GM12801 (cell line): ENCODE data around the gene ZFR2.

Source experiments
- CTCF ChIP-seq: IDR thresholded peaks from one replicate; pipeline ENCODE4 v1.5.1; 2011; ENCODE audit warnings: control low read depth; ENCODE audit not compliant: insufficient read length; ENCODE audit errors: extremely low read depth

The ZFR2 gene

DNA sequence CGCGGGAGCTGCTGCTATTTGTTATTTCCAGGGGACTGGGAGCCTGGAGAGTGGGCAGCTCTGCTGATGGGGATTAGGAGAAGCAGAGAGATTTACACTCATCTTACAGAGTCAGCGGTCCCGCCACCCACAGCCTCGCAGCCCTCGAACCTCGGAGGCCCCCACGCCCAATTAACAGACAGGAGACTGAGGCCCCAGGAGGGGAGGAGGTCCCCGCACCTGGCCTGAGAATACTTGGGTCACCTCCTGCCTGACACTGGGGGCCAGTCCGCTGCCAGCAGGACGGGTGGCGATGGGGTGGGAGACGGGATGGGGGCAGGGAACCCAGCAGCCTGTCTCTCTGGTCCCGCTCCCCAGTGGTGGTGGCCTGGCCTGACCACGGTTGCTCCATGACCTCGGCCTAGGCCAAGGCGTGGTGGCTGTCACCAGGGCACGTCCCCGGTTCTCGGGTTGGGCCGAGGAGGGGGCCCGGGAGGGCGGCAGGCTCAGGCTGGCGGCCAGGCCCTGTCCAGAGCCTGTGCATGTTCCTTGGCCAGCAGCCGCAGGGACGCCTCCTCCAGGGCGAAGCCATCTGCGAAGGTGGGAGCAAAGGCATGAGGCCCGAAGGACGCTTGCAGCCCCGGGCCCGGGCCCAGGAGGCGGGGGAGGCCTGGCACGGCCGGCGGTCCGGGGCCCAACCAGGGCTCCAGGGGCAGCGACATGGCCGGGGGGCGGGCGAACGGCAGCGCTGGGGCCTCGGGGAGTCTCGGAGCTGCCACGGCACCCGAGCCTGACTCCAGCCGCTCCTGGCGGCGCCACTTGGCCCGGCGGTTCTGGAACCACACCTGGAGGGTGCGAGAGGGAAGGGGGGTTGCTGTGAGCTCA is 98.5 kb downstream of the ZFR2 start:
- TF ChIP-seq CTCF, result no peak

DNA sequence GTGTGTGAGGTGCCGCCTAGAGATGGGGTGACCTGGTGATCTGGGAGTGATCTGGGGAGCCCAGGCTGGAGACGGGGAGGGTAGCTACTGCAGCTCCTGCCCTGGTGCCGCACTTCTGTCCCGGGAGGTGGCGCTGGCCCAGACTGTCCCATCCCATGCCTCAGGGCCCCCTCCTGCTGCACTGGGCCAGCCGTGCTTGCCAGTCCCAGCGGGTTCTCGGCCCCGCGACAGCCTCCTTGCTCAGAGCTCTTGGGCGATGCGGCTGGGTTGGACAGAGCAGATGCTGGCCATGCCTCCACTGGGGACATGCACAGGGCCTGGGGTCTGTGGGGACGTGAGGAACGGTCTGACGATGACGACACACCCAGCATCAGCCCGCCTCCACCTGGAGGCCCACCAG is 99.3 kb downstream of the ZFR2 start:
- no peak for TF ChIP-seq CTCF

GRCh38 chr19:3768748-3769099 is 100.1 kb downstream of the ZFR2 start:
- no peak for TF ChIP-seq CTCF

GRCh38 chr19:3768015-3768747 is 100.7 kb downstream of the ZFR2 start:
- TF ChIP-seq CTCF, result no peak

DNA sequence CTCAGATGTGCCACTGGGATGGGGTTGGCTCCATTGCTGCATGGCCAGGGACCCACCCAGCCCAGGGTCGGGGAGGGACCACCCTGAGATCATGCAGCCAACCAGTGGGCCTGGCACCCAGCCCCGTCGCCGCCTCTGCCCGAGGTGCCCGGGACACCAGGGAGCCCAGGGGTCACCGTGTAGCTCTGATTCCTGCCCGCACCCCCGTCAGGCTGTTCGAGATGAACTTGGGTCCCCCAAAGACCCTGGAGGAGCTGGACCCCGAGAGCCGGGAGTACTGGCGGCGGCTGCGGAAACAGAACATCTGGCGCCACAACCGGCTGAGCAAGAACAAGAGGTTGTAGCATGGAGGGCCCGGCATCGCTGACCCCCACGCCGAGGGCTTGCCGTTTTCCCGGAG is 101.8 kb downstream of the ZFR2 start:
- TF ChIP-seq CTCF, result no peak

- no peak for TF ChIP-seq CTCF
Measured at GRCh38 chr19:3766520-3766919, 102.3 kb downstream of the ZFR2 start.

DNA sequence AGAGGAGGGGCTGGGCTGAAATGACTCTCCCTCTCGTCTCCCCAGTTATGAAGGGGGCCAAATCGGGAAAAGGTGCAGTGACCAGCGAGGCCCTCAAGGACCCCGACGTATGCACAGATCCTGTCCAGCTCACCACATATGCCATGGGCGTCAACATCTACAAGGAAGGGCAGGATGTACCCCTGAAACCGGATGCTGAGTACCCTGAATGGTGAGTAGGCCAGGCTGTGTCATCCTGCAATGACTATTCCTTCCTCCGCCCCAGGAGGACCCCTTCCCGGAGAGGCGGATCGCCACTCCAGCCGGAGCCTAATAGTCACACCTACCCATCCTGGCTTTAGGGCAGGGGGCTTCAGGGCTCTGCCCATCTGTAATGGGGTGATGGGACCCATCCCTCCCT is 103.7 kb downstream of the ZFR2 start:
- no peak for TF ChIP-seq CTCF
